Central memory CD4-positive, alpha-beta T cell (primary cell): Measurements from ENCODE around the gene E2F4.

ENCODE experiments used
- DNase-seq: peaks from one replicate; pipeline ENCODE4 v3.0.0; 2022

The E2F4 gene

DNA sequence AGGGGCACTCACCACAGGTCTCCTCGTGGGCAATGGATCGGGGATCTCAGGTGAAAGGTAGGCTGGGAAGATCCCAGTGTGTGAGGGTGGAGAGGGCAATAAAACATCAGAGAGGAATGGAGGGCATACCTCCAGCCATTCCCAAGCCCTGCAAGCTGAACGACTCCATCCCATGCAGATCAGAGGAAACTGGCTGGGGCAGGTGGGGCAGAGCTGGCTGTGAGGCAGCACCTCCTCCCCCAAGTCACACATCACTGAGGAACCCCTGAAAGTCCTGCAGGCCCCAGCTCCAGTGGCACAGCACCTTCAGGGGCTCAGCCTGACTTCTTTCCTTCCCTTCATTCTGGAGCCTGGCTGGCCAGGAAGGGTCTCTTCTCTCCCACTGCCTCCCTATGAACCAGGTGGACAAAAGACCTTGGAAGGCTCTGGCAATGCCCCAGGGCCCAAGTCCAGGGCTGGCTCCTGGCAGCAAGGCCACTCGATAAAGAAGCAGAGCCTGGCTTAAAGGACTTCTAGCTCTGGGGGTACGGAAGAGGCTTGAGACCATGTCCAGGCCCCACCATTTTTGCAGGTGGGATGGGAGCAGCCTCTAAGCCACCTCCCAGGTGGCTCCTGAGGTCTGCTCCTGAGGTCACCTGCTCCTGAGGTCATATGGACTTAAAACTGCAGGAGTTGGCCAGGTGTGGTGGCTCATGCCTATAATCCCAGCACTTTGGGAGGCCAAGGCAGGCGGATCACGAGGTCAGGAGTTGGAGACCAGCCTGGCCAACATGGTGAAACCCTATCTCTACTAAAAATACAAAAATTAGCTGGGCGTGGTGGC, 21.5 kb downstream of the E2F4 start:
- no peak for DNase-seq

- DNase-seq, result no peak
Observed at GRCh38 chr16:67215706-67216105, 23.8 kb downstream of the E2F4 start.

- DNase-seq, result no peak
Observed at GRCh38 chr16:67216612-67217490, 24.9 kb downstream of the E2F4 start.

DNA sequence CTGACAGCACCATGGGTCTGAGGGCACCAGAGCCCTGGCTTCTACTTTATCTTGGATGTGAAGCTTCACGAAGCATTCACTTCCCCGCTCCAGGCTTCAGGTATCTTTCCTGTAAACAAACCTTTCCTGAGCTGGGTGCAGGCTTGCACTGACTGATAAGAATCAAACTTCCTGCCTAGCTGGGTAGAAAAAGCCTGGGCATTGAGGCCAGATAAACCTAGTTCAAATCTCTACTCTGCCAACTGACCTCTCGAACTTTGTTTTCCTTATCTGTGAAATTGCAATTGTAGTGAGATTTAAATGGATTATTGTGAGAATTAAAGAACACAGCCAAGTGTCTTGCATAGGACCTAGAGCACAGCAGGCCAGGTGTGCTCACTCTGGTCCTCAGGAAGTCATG, 32.0 kb downstream of the E2F4 start:
- no peak for DNase-seq

DNA sequence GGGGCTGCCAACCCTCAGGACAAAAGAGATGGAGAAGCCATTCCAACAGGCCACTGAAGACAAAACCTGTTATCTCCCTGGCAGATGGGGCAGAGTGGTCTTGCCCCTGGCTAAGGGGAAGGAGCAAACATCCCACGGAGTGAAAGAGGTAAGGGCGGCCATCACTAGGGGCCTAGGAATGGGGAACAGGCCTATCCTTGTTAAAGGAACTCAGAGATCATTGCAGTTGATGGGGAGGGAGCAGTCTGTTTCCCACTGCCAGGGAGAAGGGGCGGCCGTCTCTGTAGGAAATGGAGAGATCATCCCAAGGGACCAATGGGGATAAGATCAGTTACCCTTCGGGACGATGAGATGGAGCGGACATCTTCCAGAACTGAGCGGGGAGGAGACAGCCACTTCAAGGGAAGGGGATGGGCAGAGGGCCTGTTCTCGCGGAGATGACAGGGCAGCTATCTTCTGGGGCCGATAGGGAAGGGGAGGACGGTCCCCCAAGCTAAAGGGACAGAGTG, 34.4 kb downstream of the E2F4 start:
- no peak for DNase-seq

- peak; percentile 96 for DNase-seq
Observed at GRCh38 chr16:67226804-67227566, 35.0 kb downstream of the E2F4 start, which contains the start of gene TMEM208. Gene TMEM208, plus strand, starts transcription at chr16:67227130. Its CDS starts 89 bp downstream, at chr16:67227219.

- DNase-seq, result no peak
Observed at GRCh38 chr16:67227567-67227921, 35.6 kb downstream of the E2F4 start.

- DNase-seq, result no peak
Observed at GRCh38 chr16:67228034-67228785, 36.3 kb downstream of the E2F4 start.

- DNase-seq, result no peak
Observed at GRCh38 chr16:67228905-67229304, 37.0 kb downstream of the E2F4 start.

DNA sequence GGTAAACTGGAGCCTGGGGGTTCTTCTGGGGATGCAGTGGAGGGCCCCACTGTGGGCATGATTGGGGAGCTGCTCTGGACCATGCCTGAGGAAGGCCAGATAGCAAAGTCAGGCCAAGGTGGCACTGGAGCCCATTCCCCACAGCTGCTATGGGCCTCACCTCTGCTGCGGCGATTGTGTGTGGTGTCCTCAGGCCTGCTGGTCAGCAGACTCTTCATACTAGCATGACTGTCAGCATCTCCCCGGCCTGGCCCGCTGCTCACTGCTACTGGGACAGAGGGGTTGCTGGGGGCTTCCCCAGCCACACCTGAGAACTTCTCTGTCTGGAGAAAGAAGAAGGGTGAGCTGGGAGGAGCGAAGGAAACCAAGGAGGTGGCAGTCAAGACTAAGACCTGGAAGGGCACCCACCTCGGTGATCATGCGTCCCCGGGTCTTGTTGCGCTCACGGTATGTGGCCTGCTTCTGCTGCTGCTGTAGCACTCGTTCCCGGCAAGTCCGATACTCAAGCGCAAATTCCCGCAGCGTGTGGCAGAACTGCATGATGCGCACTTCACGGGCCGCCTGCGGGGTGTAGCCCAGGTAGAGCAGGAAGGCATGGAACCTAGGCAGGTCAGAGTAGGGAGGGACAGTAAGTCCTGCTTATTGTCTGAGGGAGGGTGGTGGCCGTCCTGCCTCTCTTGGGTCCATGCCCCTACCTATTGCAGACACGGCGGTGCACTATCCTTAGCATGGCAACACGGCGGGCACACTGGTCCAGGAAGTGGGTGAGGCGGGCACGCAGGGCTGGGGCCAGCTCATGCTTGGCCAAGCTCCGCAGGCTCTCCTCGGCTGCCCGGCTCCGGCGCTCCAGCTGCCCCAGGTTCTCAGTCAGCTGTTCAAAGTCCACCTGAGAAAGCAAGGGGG, 38.2 kb downstream of the E2F4 start:
- no peak for DNase-seq

GRCh38 chr16:67230809-67231660, 39.1 kb downstream of the E2F4 start:
- DNase-seq, result no peak

DNA sequence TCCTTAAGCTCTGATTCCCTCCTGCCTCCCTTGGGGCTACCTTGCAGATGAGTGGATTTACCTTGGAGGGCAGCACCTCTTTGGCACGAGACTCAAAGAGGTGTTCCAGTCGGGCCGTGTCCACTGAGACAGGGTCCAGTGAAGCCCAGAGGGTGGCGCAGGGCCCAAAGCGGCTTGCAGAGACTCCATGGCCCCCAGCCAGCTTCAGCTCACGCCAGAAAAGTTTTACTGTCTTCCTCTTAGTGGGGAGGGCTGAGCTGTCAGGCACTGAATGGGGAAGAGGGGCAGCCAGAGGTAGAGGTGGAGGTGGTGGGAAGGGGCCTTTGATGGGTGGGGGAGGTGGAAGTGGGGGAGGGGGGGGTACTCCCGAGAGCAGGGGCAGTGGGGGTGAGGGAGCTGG, 41.6 kb downstream of the E2F4 start:
- DNase-seq, result no peak

DNA sequence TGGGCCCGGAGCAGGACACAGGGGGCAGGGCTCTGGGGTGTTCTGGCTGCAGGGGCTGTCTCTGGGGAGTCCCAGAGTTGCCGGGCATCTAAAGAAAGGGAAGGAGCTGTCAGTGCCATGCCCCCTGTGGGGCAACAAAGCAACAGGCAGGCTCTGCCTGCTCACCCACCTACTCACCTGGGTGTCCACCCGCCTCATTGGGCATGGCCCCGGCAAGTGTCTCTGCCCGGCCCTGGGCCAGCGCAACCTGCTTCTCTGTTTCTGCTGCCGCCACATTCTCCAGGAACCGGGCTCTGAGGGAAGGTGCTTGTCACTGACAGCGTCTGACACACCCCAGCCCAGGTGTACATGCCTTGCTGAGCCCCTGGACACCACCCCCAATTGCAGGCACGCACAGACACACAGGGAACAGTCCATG, 42.2 kb downstream of the E2F4 start:
- DNase-seq, result no peak

DNA sequence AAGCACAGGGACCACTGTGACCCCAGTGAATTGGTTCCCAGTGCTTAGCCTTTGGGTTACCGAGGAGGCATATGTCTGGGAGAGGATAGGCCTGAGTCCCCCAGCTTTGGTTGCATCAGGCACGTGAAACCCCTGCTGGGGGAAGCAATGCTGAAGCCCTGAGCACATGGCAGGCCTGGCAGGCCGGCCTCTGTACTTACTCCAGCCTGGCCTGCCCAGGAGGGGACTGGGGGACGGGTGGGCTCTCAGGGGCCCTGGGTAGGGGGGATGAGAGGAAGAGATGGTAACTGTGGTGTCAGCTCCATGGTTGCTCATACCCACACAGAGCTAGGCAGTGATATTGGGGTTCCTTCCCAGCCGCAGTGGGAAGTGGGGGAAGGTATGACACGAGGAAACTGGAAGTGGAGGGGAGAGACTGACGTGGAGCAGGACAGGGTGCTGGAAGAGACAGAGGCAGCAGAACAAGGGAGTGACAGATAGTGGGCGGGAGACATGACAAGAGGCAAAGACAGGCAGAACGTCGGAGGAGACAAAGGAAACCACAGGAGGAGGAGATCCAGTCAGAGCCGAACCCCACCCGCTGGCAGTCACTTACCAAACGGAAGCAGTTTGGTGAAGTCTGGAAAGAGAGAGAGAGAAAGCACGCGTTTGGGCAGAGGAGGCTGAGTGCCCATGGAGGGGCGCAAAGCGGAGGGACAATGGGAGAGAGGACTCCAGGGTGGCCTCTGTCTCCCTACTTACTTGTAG, 44.0 kb downstream of the E2F4 start:
- peak; percentile 81 for DNase-seq

- DNase-seq, result peak; percentile 81
Observed at GRCh38 chr16:67236563-67237395, 44.8 kb downstream of the E2F4 start.

DNA sequence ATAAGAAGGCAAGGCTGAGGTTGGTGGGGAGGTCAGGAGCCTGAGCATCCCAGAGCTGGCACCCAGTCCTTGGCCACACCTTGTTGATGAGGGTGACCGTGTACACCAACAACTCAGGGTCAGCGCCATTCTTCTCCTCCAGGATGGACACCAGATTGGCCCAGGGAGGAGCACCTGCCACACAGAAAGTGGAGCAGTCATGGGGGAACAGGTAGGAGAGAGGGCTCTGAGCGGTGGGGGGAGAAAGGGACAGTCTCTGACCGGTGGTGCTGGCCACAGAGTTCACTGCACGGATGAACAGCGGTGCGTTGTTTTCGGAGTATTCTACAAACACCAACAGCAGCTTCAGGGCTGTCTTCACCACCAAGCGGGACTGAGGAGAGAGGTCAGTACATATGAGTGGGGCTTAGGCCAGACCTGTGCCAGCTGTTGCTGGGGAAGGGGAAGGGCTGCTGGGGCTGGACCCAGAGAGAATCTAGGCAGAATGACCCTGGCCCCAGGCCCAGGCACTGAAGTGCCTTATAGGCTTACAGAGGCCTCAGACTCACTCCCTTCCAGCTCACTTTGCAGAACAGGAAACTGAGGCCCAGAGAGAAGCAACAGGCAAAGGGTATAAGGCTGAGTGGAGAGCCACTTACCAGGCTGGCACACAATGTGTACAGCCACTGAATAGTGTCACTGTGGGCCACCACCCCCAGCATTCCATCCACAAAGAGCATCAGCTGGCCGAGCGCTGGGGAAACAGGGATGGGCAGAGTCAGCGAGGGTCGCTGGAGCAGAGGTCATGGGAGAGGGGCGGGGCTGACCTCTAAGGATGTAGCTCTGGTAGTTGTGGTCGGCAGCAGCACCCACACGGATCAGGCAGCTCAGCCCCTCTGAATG, 45.7 kb downstream of the E2F4 start:
- no peak for DNase-seq

- DNase-seq, result no peak
Observed at GRCh38 chr16:67238278-67238575, 46.3 kb downstream of the E2F4 start.
